ENCODE results near the gene OR5L2. TPM values are rescaled to one million over a fixed set of nuclear protein-coding genes. Genes with fewer than 3 reads are reported as not detected.

OR5L2 gene
- total and polyA plus RNA-seq, 3 donors from 2014 or later: not detected

GRCh38 chr11:55811067-55811466 lies 16.0 kb upstream of the OR5L2 start, which contains the start of gene OR5L1:
TSS of gene OR5L1 (plus strand) at chr11:55811367. CDS start at chr11:55811467, 100 bp downstream.
- WGBS, 2 donors: 85 to 95% methylated on average over 1 of the region's 1 CpG
- intact Hi-C loops (cut with DNase I; ENCODE audit: low total_unique reads): no loop called here

GRCh38 chr11:55819330-55819729 lies 7.7 kb upstream of the OR5L2 start, which contains the start of gene OR5D18:
TSS of gene OR5D18 (plus strand) at chr11:55819630. CDS start at chr11:55819630, 0 bp downstream.
- Histone ChIP-seq H3K4me3 (no peak within 1 kb of the TSS), H3K9me3 (no peaks in the 10 kb centered on the region), H3K27ac (no peak within 1 kb of the TSS), H3K27me3 (no peaks in the 10 kb centered on the region), H3K36me3 (ENCODE audit: low read depth, missing control alignments) (no peaks in the 10 kb centered on the region), H3K4me1 (no peaks in the 10 kb centered on the region)
- 83 to 85% methylated on average over 5 of the region's 5 CpGs for WGBS, 2 donors
- DNase-seq: no peak
- TF ChIP-seq POLR2A (IDR thresholded peaks at IDR 0.05) (no peak), CTCF (IDR thresholded peaks at IDR 0.05) (no peak)
- intact Hi-C loops (cut with DNase I; ENCODE audit: low total_unique reads): no loop called here

More at GRCh38 chr11:55811067-55811466, 16.0 kb upstream of the OR5L2 start, which contains the start of gene OR5L1:
- H3K9me3 ChIP-seq: no peaks in the 10 kb centered on the region
- DNase-seq: no peak
- H3K27me3 ChIP-seq: no peaks in the 10 kb centered on the region
- no peaks in the 10 kb centered on the region for H3K36me3 ChIP-seq (ENCODE audit: low read depth, missing control alignments)
- no peak within 1 kb of the TSS for H3K27ac ChIP-seq
- no peak within 1 kb of the TSS for H3K4me3 ChIP-seq
- TF ChIP-seq POLR2A (IDR thresholded peaks at IDR 0.05) (no peak), CTCF (IDR thresholded peaks at IDR 0.05) (no peak)
- no peaks in the 10 kb centered on the region for H3K4me1 ChIP-seq

GRCh38 chr11:55838452-55838851 lies 11.4 kb downstream of the OR5L2 start, which contains the start of gene OR5D16:
TSS of gene OR5D16 (plus strand) at chr11:55838752. CDS start at chr11:55838752, 0 bp downstream.
- no peaks in the 10 kb centered on the region for H3K36me3 ChIP-seq (ENCODE audit: low read depth, missing control alignments)
- H3K27ac ChIP-seq: no peak within 1 kb of the TSS
- TF ChIP-seq CTCF (IDR thresholded peaks at IDR 0.05) (no peak), POLR2A (IDR thresholded peaks at IDR 0.05) (no peak)
- H3K4me3 ChIP-seq: no peak within 1 kb of the TSS
- DNase-seq: no peak
- H3K27me3 ChIP-seq: no peaks in the 10 kb centered on the region
- no peaks in the 10 kb centered on the region for H3K9me3 ChIP-seq
- no peaks in the 10 kb centered on the region for H3K4me1 ChIP-seq
- intact Hi-C loops (cut with DNase I; ENCODE audit: low total_unique reads): no loop called here
- 30 to 55% methylated on average over 3 of the region's 3 CpGs for WGBS, 2 donors

GRCh38 chr11:55847453-55847852 lies 20.4 kb downstream of the OR5L2 start:
- no peak for TF ChIP-seq CTCF (IDR thresholded peaks at IDR 0.05)
- no peak overlapping the region for H3K27ac ChIP-seq
- 59 to 67% methylated on average over 2 of the region's 2 CpGs for WGBS, 2 donors
- no peaks in the 10 kb centered on the region for H3K4me1 ChIP-seq
- no peak overlapping the region for H3K4me3 ChIP-seq
- no peak for DNase-seq
- H3K27me3 ChIP-seq: no peaks in the 10 kb centered on the region
- no peaks in the 10 kb centered on the region for H3K9me3 ChIP-seq
- intact Hi-C loops (cut with DNase I; ENCODE audit: low total_unique reads): no loop called here
- no peaks in the 10 kb centered on the region for H3K36me3 ChIP-seq (ENCODE audit: low read depth, missing control alignments)

GRCh38 chr11:55849037-55849436 lies 22.0 kb downstream of the OR5L2 start:
- intact Hi-C loops (cut with DNase I; ENCODE audit: low total_unique reads): no loop called here
- H3K4me3 ChIP-seq: no peak overlapping the region
- H3K27me3 ChIP-seq: no peaks in the 10 kb centered on the region
- no peaks in the 10 kb centered on the region for H3K4me1 ChIP-seq
- H3K27ac ChIP-seq: no peak overlapping the region
- no peak for DNase-seq
- TF ChIP-seq CTCF (IDR thresholded peaks at IDR 0.05): no peak
- no peak for TF ChIP-seq POLR2A (IDR thresholded peaks at IDR 0.05)
- H3K9me3 ChIP-seq: no peaks in the 10 kb centered on the region
- no peaks in the 10 kb centered on the region for H3K36me3 ChIP-seq (ENCODE audit: low read depth, missing control alignments)

Measured in testis (tissue), 3 donors.